Measurements from ENCODE around the gene TEAD3. TPM values are rescaled to one million over a fixed set of nuclear protein-coding genes. Genes with fewer than 3 reads are reported as not detected.

Gene TEAD3
- total RNA-seq, 1 experiment from 2014 or later, result 27.0 TPM

GRCh38 chr6:35492974-35493284 lies 4.0 kb downstream of the TEAD3 start:
- Mint-ChIP-seq H3K4me1 (peaks cover 59 to 67% of the 10 kb centered on the region in 2 experiments), H3K9me3 (no peaks in the 10 kb centered on the region), H3K27ac (peak overlapping the region; percentile 7 to 68 (median 39); a peak in 3 of 7 replicates), H3K4me3 (peak overlapping the region in 1 of 2 experiments; percentile 58; a peak in 4 of 5 replicates), H3K27me3 (ENCODE audit: low read depth) (peaks cover 13% of the 10 kb centered on the region), H3K36me3 (ENCODE audit: insufficient read depth in 1 of 3, low read depth in 3 of 3) (no peaks in the 10 kb centered on the region; a peak in 1 of 7 replicates)
- no peak overlapping the region for H2BK120ac ChIP-seq (ENCODE audit: low read depth, low read length, poor library complexity, severe bottlenecking)
- peaks cover 15% of the 10 kb centered on the region; the same call in 1 of the 2 replicates for H3K4me1 ChIP-seq (ENCODE audit: insufficient read depth, low read length)
- peaks cover 16% of the 10 kb centered on the region for H3K23me2 ChIP-seq (ENCODE audit: insufficient read length, low read depth, low read length, poor library complexity, severe bottlenecking)
- no peaks in the 10 kb centered on the region for H3K79me1 ChIP-seq (ENCODE audit: insufficient read depth, low read depth, low read length, poor library complexity, severe bottlenecking)
- no peak overlapping the region for H2BK20ac ChIP-seq (ENCODE audit: low read depth, low read length, poor library complexity, severe bottlenecking)
- H3T11ph ChIP-seq (ENCODE audit: low read length), result no peak overlapping the region
- H3K9me3 ChIP-seq (ENCODE audit: control insufficient read depth, low read depth, low read length), result no peaks in the 10 kb centered on the region
- peaks cover 3% of the 10 kb centered on the region for H4K20me1 ChIP-seq (ENCODE audit: control insufficient read depth, insufficient read depth, insufficient read length)
- no peak overlapping the region for H2AFZ ChIP-seq (ENCODE audit: low read length)
- no CpG with 5 or more reads among the region's 7 CpGs for WGBS (ENCODE audit: extremely low coverage, insufficient read length, low lambda C conversion rate)
- no peak overlapping the region for H3K4me2 ChIP-seq (ENCODE audit: insufficient read depth, insufficient read length, low read length)
- no peaks in the 10 kb centered on the region; the same call in 1 of the 2 replicates for H3K27me3 ChIP-seq (ENCODE audit: insufficient read depth, low read length)
- peaks cover 2% of the 10 kb centered on the region; the same call in 1 of the 2 replicates for H3K79me2 ChIP-seq (ENCODE audit: insufficient read depth, low read length)
- no peak overlapping the region for H3K14ac ChIP-seq (ENCODE audit: insufficient read depth, low read length)
- H3K4ac ChIP-seq (ENCODE audit: low read depth, low read length), result no peak overlapping the region
- TF ChIP-seq CTCF (conservative IDR thresholded peaks at IDR 0.05), result no peak
- H2BK5ac ChIP-seq (ENCODE audit: insufficient read length, low read length), result no peak overlapping the region
- no peak overlapping the region for H4K91ac ChIP-seq (ENCODE audit: insufficient read length, low read depth, low read length)
- H3K23ac ChIP-seq (ENCODE audit: insufficient read length, low read depth, low read length), result no peak overlapping the region
- H2BK15ac ChIP-seq (ENCODE audit: low read depth, low read length), result no peak overlapping the region
- no peak overlapping the region for H2AK5ac ChIP-seq (ENCODE audit: insufficient read length, low read length)
- H2BK12ac ChIP-seq (ENCODE audit: insufficient read length, low read depth, low read length), result no peak overlapping the region
- no peak overlapping the region for H3K56ac ChIP-seq (ENCODE audit: insufficient read length, low read depth, low read length)
- no peak overlapping the region for H3K18ac ChIP-seq (ENCODE audit: insufficient read length, low read depth, low read length)
- DNase-seq, result no peak
- H3K27ac ChIP-seq (ENCODE audit: insufficient read length, low read depth, low read length), result no peak overlapping the region
- no peak overlapping the region for H3K9ac ChIP-seq (ENCODE audit: extremely low read depth, insufficient read length, low read length)
- H4K8ac ChIP-seq (replicated peaks; ENCODE audit: insufficient read length, low read depth, low read length), result no peak overlapping the region
- H4K5ac ChIP-seq (ENCODE audit: insufficient read length, low read depth, low read length), result no peak overlapping the region
